HG02981 (cell line): ENCODE results near the gene SCLT1.
"Not testable (repeated sequence)": the region's sequence is repeated elsewhere in the genome, so short reads cannot be mapped to it uniquely, and the experiment has no call there.

ENCODE experiments used
- ATAC-seq: cut with Tn5 transposase; IDR thresholded peaks from one replicate; pipeline ENCODE4 v1.9.1; 2021; ENCODE audit warnings: mild to moderate bottlenecking, moderate library complexity; ENCODE audit not compliant: unreplicated experiment

The SCLT1 gene

DNA sequence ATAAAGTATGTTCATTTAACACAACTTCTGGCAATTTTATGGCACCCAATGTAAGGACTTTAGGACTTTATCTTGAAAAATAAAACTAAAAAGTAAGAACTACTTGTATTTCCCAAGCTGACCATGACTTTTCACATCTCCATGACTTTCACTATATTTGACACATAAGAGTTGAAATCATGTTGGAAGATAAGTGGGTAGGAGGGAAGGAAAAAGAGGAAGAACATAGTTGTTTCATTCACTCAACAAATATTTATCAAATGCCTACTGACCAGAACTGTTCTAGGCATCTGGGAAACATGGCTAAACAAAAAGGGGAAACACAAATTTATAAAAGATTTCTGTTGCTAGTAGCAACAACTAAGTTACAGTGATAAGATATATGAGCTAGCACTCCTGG, 16.0 kb downstream of the SCLT1 start:
- no peak for ATAC-seq

- not testable (repeated sequence) for ATAC-seq
Measured at GRCh38 chr4:129069537-129069936, 23.8 kb downstream of the SCLT1 start.

- ATAC-seq = no peak
Measured at GRCh38 chr4:129064717-129065116, 28.6 kb downstream of the SCLT1 start.

GRCh38 chr4:129063640-129064039, 29.7 kb downstream of the SCLT1 start:
- ATAC-seq = no peak

DNA sequence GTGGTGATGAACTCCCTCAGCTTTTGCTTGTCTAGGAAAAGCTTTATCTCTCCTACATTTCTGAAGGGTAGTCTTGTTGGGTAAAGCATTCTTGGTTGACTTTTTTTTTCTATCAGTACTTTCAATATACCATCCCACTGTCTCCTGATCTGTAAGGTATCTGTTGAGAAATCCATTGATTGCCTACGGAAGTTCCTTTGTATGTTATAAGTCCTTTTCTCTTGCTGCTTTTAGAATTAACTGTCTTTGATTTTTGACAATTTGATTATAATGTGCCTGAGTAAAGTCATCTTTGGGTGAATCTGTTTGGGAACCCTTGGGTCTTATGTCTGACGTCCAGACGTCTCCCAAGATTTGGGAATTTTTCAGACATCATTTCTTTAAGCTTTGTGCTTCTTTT, 30.8 kb downstream of the SCLT1 start:
- ATAC-seq = no peak

GRCh38 chr4:129059028-129059427, 34.3 kb downstream of the SCLT1 start:
- ATAC-seq = no peak

DNA sequence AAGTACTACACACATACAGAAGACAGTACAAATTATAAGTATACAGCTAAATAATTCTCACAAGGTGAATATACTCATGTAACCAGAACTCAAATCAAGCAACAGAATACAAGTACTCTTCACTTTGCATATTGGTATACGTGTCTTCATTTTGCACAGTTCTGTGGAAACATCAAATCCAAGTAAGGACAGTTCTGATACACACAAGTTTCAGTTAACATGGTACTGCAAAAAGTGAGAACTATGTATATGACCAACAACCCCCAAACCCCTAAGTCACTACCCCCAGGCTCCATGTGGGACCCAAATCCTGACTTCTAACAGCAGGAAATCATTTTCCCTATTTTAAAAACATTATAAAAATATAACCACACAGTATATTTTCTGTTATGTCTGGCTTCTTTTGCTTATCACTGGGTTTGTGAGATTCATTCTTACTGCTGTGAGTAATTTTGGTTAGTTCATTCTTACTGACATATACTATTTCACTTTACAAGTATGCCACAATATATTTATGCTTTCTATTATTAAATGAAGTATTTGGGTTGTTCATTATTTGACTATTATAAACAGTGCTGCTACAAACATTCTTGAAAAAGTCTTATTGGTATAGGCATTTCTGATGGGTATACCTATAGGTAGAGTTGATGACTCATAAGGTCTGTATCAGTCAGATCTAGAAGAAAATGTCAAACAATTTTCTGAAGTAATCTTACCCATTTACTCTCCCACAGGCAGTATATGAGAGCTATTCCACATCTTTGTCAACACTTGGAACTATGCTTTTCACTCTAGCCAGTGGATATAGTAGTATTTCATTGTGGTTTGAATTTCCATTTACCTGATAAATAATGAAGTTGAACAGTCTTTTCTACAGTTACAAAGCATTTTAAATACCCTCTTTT, 47.0 kb downstream of the SCLT1 start:
- ATAC-seq = peak; percentile 57

DNA sequence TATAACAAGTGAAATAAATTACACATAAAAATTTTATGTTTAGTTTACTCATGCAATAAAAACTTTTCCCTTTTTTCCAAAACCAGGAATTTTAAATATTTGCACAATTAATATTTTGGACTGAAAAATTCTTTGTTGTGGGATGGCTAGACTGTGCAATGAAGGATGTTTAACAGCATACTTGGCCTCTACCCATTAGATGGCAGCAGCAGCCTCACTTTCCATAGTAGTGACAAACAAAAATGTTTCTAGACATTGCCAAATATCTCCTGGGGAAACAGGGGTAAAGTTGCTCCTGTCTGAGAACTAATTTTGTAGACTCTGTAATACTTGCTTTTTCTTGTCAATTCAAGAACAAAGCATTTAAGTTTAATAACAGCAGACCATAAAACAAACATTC, 49.8 kb downstream of the SCLT1 start:
- ATAC-seq = no peak

GRCh38 chr4:129040471-129040870, 52.9 kb downstream of the SCLT1 start:
- ATAC-seq = no peak

DNA sequence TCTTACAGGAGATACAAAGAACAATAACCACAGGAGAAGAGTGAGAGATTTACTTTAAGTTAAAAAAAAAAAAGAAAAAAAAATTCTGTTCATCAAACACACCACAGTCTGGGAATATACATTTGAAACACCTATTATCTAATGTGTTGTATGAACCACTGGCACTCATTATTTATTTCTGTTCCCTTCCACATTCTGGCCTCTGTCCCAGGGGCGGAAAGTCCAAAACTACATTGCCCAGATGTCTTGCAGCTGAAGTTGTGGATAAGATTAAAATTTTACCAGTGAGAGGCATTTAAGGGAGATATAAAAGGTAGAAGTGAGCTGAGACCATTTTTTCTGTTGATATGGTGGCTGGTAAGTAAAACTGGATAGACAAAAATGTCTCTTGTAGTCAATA, 56.2 kb downstream of the SCLT1 start:
- no peak for ATAC-seq

DNA sequence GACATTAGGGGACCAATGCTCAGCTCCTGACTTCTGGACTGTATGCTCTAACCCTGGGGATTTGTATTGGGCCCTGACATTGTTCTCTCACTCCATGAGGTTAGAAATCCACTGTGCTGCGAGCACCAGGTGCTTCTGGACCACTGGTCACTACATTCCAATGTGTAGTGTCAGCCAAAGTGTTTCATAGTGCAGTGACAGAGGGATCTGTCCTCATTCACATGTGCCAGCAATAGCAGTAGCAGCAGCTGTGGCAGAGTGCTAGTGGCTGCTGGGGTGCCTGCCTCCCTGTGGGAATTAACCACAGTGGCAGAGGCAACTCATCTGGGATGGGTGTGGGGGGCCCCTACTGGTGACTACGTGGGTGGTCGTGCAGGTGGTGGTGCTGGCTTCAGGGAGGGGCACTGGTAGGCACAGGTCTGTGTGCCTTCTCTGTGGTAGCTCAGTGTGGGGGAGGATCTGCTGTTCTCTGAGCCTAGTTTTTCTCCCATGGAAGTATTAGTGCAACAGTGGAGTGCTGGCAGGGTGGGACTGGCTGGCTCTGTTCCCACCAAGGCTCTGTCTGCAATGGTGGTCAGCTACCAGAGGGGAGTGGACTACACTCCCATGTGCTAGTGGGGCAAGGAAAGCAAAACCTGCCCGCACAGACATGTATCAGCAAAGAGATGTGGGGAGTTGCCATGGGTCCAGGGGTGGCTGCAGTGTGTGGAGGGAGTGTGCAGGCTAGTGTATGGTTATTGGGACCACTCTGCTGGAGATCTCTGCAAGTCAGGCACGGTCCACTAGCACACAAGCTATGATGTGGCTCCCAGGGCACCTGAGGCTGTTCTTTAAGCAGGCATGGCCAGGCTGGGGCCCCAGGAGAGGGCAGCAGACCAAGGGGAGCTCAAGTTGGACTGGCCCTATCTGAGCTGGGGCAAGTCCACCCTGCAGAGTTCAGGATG, 78.5 kb downstream of the SCLT1 start:
- ATAC-seq = no peak

GRCh38 chr4:129008096-129008495, 85.2 kb downstream of the SCLT1 start:
- ATAC-seq = no peak

DNA sequence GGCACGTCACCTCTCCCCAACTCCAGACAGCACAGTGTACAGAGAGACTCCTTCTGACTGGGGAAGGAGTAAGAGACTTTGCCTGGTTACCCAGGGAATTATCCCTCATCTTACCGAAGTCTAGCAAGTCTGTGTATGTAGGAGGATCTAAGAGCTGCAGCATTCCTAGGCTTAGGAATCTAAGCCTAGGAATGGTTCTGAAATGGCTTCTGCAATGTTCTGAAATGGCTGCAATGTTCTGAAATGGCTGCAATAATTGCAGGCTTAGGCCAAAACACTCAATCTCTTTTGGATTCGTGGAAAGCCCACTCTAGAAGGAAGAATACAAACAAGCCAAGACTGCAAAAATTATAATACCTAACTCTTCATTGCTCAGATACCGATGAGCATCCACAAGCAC, 106.4 kb downstream of the SCLT1 start:
- no peak for ATAC-seq

- no peak for ATAC-seq
Measured at GRCh38 chr4:128986019-128986418, 107.3 kb downstream of the SCLT1 start.

GRCh38 chr4:128983771-128984485, 109.4 kb downstream of the SCLT1 start:
- ATAC-seq = no peak

DNA sequence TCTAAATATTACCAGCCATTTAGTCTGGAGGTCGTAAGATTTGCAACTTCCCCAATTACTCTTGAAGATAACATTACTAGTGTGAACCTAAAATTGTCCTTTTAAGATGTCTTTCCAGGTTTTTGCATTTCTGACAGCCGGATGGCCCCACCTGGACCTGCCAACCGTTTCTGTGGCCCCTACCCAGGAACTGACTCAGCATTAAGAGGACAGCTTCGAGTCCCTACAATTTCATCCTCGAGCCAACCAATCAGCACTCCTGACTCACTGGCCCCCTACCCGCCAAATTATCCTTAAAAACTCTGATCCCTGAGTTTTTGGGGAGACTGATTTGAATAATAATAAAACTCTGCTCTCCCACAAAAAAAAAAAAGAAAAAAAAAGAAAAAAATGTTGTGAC, 112.0 kb downstream of the SCLT1 start:
- no peak for ATAC-seq

- ATAC-seq = no peak
Measured at GRCh38 chr4:128980816-128981326, 112.5 kb downstream of the SCLT1 start.

- no peak for ATAC-seq
Measured at GRCh38 chr4:128979934-128980333, 113.4 kb downstream of the SCLT1 start.

GRCh38 chr4:128978985-128979384, 114.4 kb downstream of the SCLT1 start:
- ATAC-seq = no peak

- no peak for ATAC-seq
Measured at GRCh38 chr4:128974136-128974581, 119.2 kb downstream of the SCLT1 start.

DNA sequence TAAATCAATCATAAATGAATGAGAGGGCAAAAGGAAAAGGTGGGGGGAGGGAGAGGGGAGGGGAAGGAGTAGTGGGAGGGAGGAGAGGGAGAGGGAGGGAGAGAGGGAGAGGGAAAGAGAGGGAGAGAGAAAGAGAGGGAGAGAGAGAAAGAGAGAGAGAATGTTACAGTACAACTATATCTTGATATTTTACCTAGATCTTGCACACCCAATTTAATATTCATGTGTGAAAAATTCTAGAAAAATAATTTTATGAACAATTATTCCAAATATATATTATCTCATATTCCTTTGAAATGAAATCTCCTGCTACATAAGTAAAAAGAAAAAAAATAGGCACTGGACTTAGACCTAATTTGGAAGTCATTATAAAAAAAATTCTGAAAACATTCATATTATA, 120.0 kb downstream of the SCLT1 start:
- no peak for ATAC-seq
